ENCODE measurements around the gene CEP57.
A peak's percentile ranks its signal among the peaks of the same experiment; 100 is the strongest.

The CEP57 gene

DNA sequence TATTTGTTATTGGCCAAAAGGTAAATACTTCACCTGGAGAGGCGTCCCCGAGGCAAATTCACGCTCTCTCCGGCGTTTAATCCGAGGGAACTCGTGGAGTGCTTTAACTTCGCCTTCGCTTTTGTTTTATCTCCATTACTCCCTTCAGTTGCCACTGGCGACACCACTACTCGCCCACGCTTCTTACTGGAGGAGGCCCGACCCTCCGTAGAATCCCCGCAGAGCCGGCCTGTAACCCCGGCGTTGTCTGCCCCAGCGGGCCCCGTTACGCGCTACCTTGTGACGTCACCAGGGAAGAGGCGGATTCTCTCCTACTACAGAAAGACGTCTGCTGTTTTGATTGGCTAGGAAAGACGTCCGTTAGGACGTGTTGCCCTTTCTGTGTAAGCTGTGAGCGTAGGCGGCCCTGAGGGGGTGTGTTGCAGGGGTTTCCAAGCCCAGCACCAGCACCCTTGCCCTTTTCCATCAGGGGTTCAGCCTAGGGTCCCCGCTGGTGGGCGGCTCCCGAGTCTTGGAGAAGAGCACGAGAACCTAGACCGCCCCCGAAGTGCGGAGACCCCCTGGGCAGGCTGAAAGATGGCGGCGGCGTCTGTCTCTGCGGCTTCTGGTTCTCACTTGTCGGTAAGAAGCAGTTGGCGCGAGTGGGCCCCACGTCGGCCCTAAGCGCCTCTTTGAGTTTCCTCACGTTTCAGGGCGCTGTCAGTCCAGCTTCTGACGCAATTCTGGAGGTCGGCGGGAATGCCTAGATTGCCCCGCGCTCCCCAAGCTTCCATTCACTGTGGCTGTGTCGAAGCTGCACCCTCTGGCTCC, at the start of gene CEP57:
TSS of gene CEP57 (plus strand) at position 376 of the 810 bp plus-strand sequence. CDS start at position 577, 201 bp downstream.
- peaks cover 24% of the 10 kb centered on the region for H3K36me3 Mint-ChIP-seq (ENCODE audit: low read depth)
- H3K27me3 Mint-ChIP-seq (ENCODE audit: low read depth): no peaks in the 10 kb centered on the region
- peak within 1 kb of the TSS; percentile 94 for H3K4me3 Mint-ChIP-seq
- peaks cover 42% of the 10 kb centered on the region for H3K4me1 Mint-ChIP-seq (ENCODE audit: low read depth)
- H3K9me3 Mint-ChIP-seq: no peaks in the 10 kb centered on the region
- peak within 1 kb of the TSS; percentile 100 for H3K27ac Mint-ChIP-seq

GRCh38 chr11:95750101-95750500, 40.2 kb upstream of the CEP57 start:
- H3K4me3 Mint-ChIP-seq: no peak overlapping the region
- no peaks in the 10 kb centered on the region for H3K9me3 Mint-ChIP-seq
- no peaks in the 10 kb centered on the region for H3K4me1 Mint-ChIP-seq (ENCODE audit: low read depth)

GRCh38 chr11:95751515-95751914, 38.8 kb upstream of the CEP57 start:
- no peaks in the 10 kb centered on the region for H3K4me1 Mint-ChIP-seq (ENCODE audit: low read depth)
- no peaks in the 10 kb centered on the region for H3K36me3 Mint-ChIP-seq (ENCODE audit: low read depth)
- H3K9me3 Mint-ChIP-seq: no peaks in the 10 kb centered on the region
- no peak overlapping the region for H3K27ac Mint-ChIP-seq
- no peak overlapping the region for H3K4me3 Mint-ChIP-seq
- peaks cover 21% of the 10 kb centered on the region for H3K27me3 Mint-ChIP-seq (ENCODE audit: low read depth)

More at GRCh38 chr11:95750101-95750500, 40.2 kb upstream of the CEP57 start:
- H3K36me3 Mint-ChIP-seq (ENCODE audit: low read depth): no peaks in the 10 kb centered on the region
- no peak overlapping the region for H3K27ac Mint-ChIP-seq
- peaks cover 22% of the 10 kb centered on the region for H3K27me3 Mint-ChIP-seq (ENCODE audit: low read depth)

DNA sequence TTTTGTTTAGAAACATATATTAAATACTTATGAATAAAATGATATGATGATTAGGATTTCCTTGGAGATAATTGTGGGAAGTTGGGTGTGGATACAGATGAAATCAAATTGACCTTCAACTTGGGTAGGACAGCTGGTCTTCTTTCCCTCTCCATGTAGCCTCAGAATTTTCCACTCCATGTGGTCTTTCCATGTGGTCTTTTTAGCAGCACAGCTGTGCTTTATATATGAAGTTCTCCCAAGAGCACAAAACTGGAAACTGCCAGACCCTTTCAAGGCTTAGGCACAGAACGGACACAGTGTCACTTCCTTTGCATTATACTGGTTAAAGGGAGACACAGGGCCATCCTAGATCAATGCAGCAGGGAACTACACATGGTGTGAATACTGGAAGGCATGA, 29.4 kb upstream of the CEP57 start:
- Mint-ChIP-seq H3K36me3 (ENCODE audit: low read depth) (no peaks in the 10 kb centered on the region), H3K4me1 (ENCODE audit: low read depth) (no peaks in the 10 kb centered on the region), H3K9me3 (no peaks in the 10 kb centered on the region), H3K27ac (no peak overlapping the region), H3K4me3 (no peak overlapping the region), H3K27me3 (ENCODE audit: low read depth) (no peaks in the 10 kb centered on the region)

DNA sequence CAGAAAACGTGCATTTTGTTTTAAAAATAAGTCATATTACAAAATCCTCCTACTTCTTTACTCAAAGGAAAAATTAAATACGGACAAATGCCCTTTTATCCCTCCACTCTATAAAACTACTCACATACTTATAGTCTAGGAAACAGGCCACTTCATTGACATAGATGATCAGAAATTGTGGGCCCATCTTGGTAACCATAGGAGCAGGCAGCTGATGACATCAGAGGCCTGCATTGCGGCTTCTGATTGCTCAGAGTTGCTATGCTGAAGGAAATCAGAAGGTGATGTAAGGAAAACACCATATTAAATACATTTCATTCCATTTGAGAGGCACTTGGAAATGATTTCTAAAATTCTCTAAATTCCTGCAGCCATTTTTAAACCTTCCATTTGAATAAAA, 27.8 kb upstream of the CEP57 start:
- H3K27ac Mint-ChIP-seq: no peak overlapping the region
- no peaks in the 10 kb centered on the region for H3K4me1 Mint-ChIP-seq (ENCODE audit: low read depth)
- H3K9me3 Mint-ChIP-seq: no peaks in the 10 kb centered on the region
- H3K4me3 Mint-ChIP-seq: no peak overlapping the region
- H3K36me3 Mint-ChIP-seq (ENCODE audit: low read depth): no peaks in the 10 kb centered on the region
- H3K27me3 Mint-ChIP-seq (ENCODE audit: low read depth): no peaks in the 10 kb centered on the region

GRCh38 chr11:95764267-95764898, 25.9 kb upstream of the CEP57 start:
- H3K27ac Mint-ChIP-seq: no peak overlapping the region
- H3K27me3 Mint-ChIP-seq (ENCODE audit: low read depth): no peaks in the 10 kb centered on the region
- no peak overlapping the region for H3K4me3 Mint-ChIP-seq
- H3K4me1 Mint-ChIP-seq (ENCODE audit: low read depth): no peaks in the 10 kb centered on the region
- H3K36me3 Mint-ChIP-seq (ENCODE audit: low read depth): peaks cover 2% of the 10 kb centered on the region
- H3K9me3 Mint-ChIP-seq: no peaks in the 10 kb centered on the region

GRCh38 chr11:95766701-95767100, 23.6 kb upstream of the CEP57 start:
- H3K27ac Mint-ChIP-seq: no peak overlapping the region
- H3K4me3 Mint-ChIP-seq: no peak overlapping the region
- H3K27me3 Mint-ChIP-seq (ENCODE audit: low read depth): no peaks in the 10 kb centered on the region
- H3K4me1 Mint-ChIP-seq (ENCODE audit: low read depth): peaks cover 2% of the 10 kb centered on the region
- H3K36me3 Mint-ChIP-seq (ENCODE audit: low read depth): peaks cover 4% of the 10 kb centered on the region
- no peaks in the 10 kb centered on the region for H3K9me3 Mint-ChIP-seq

DNA sequence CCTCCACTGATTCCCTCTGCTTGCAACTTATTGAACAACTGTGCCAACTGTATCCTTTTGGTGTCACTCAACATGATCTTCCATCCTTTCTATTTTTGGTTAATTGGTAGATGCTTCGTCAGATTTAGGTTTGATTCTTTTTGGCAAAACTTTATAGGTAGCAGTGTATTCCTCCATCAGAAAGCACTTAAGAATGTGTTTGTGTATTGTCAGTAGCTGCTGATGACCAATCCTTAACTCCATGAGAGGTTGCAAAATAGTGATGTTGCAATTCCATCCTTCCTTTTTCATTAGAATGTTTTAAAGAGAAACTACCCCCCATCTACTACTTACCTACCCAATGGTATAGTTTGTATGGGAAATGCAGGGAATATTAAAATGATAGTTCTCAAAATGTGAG, 22.8 kb upstream of the CEP57 start:
- Mint-ChIP-seq H3K36me3 (ENCODE audit: low read depth) (peaks cover 8% of the 10 kb centered on the region), H3K9me3 (no peaks in the 10 kb centered on the region), H3K4me3 (no peak overlapping the region), H3K4me1 (ENCODE audit: low read depth) (peaks cover 2% of the 10 kb centered on the region), H3K27me3 (ENCODE audit: low read depth) (no peaks in the 10 kb centered on the region), H3K27ac (no peak overlapping the region)

DNA sequence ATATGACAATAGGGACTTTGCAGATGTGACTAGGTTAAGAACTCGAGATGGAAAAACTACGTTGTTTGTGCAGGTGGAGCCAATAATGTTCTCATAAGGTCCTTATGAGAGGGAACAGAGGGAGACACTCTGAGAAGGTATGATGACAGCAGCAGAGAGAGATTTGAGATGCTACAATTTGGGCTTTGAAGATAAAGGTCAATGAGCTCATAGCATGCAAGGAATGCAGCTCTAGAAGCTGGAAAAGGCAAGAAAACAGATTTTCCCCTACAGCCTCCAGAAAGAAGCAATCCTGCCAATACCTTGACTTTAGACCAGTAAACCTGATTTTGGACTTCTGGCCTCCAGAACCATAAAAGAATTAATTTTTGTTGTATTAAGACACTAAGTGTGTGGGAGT, 21.8 kb upstream of the CEP57 start:
- Mint-ChIP-seq H3K27ac (no peak overlapping the region), H3K4me3 (no peak overlapping the region), H3K9me3 (no peaks in the 10 kb centered on the region), H3K4me1 (ENCODE audit: low read depth) (peaks cover 4% of the 10 kb centered on the region), H3K27me3 (ENCODE audit: low read depth) (no peaks in the 10 kb centered on the region), H3K36me3 (ENCODE audit: low read depth) (peaks cover 11% of the 10 kb centered on the region)

GRCh38 chr11:95776859-95777258, 13.4 kb upstream of the CEP57 start:
- Mint-ChIP-seq H3K36me3 (ENCODE audit: low read depth) (peaks cover 54% of the 10 kb centered on the region), H3K9me3 (no peaks in the 10 kb centered on the region), H3K27ac (no peak overlapping the region), H3K4me3 (no peak overlapping the region), H3K4me1 (ENCODE audit: low read depth) (peaks cover 15% of the 10 kb centered on the region), H3K27me3 (ENCODE audit: low read depth) (no peaks in the 10 kb centered on the region)

- no peak overlapping the region for H3K4me3 Mint-ChIP-seq
- no peak overlapping the region for H3K27ac Mint-ChIP-seq
- H3K36me3 Mint-ChIP-seq (ENCODE audit: low read depth): peaks cover 60% of the 10 kb centered on the region
Observed at GRCh38 chr11:95778699-95779098, 11.6 kb upstream of the CEP57 start.

GRCh38 chr11:95780544-95780943, 9.8 kb upstream of the CEP57 start:
- H3K36me3 Mint-ChIP-seq (ENCODE audit: low read depth): peaks cover 54% of the 10 kb centered on the region
- H3K27me3 Mint-ChIP-seq (ENCODE audit: low read depth): no peaks in the 10 kb centered on the region
- H3K4me1 Mint-ChIP-seq (ENCODE audit: low read depth): peaks cover 29% of the 10 kb centered on the region
- no peaks in the 10 kb centered on the region for H3K9me3 Mint-ChIP-seq
- no peak overlapping the region for H3K4me3 Mint-ChIP-seq
- H3K27ac Mint-ChIP-seq: no peak overlapping the region

More at GRCh38 chr11:95778699-95779098, 11.6 kb upstream of the CEP57 start:
- H3K27me3 Mint-ChIP-seq (ENCODE audit: low read depth): no peaks in the 10 kb centered on the region
- H3K9me3 Mint-ChIP-seq: no peaks in the 10 kb centered on the region
- H3K4me1 Mint-ChIP-seq (ENCODE audit: low read depth): peaks cover 22% of the 10 kb centered on the region

DNA sequence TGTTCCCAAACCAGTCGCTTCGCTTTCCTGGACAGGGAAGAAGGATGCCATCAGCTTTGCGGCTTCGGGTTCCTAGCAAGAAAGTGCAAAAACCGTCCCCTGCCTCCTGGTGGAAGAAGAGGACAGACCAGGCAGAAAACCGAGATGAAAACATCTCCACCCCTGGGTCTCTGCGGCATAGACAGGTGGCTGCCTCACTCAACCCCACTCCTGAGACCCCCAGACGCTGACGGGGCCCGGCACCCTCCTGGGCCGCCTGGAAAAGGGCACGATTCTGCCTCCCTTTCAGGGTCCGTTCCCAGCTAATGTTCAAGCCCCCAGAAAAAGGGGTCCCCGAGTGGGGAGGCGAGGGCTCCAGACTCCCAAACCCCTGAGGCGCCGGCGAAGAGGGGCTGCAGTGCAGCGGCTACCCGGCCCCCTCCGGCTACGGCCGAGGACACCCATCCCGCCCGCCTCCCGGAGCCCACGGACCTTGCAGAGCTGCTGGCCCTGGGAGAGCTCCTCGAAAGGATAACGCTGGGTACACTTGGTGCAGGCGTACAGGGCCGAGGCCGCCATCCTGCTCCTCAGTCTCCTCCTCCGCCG, 1.3 kb upstream of the CEP57 start:
- Mint-ChIP-seq H3K27me3 (ENCODE audit: low read depth) (no peaks in the 10 kb centered on the region), H3K4me3 (peak overlapping the region; percentile 94), H3K4me1 (ENCODE audit: low read depth) (peaks cover 44% of the 10 kb centered on the region), H3K9me3 (no peaks in the 10 kb centered on the region), H3K27ac (peak overlapping the region; percentile 88), H3K36me3 (ENCODE audit: low read depth) (peaks cover 28% of the 10 kb centered on the region)

- Mint-ChIP-seq H3K4me3 (peak within 1 kb of the TSS; percentile 94), H3K27me3 (ENCODE audit: low read depth) (no peaks in the 10 kb centered on the region), H3K4me1 (ENCODE audit: low read depth) (peaks cover 44% of the 10 kb centered on the region), H3K9me3 (no peaks in the 10 kb centered on the region), H3K36me3 (ENCODE audit: low read depth) (peaks cover 26% of the 10 kb centered on the region), H3K27ac (peak within 1 kb of the TSS; percentile 100)
Observed at GRCh38 chr11:95789506-95790122, 684 bp upstream of the CEP57 start, which contains the start of gene FAM76B. FAM76B (minus strand) TSS chr11:95789782; CDS start chr11:95789478, 304 bp downstream.
